Measurements from ENCODE around the gene KDSR. TPM values are rescaled to one million over a fixed set of nuclear protein-coding genes. Genes with fewer than 3 reads are reported as not detected.

Gene KDSR
- total and polyA plus RNA-seq, 5 donors from 2014 or later: 42.0 to 119 (median 104) TPM

DNA sequence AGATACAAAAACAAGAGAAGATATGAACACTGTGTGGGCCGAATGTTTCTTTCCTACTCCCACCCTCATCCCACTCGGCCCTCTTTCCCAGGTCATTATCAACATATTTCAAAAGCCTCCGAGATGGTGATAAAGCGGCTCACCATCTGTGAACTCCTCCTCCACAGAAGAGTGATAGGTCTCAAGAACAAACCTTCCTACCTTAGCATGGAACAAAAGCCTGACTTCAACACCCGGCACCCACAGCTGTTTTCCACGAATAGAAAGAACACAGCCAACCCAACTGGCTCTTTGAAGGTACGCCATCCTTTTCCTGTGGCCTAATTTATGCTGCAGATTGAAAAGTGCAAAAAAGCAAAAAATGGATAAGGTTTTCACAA lies 76.2 kb downstream of the KDSR start:
- Mint-ChIP-seq H3K36me3 (peaks cover 42% of the 10 kb centered on the region), H3K27ac (peak overlapping the region; percentile 76 to 92 (median 83)), H3K4me3 (peak overlapping the region in 3 of 4 donors; percentile 74 to 89 (median 85)), H3K4me1 (peaks cover 13 to 61% (median 29%) of the 10 kb centered on the region in 4 donors), H3K27me3 (no peaks in the 10 kb centered on the region), H3K9me3 (no peaks in the 10 kb centered on the region)
- Histone ChIP-seq H3K36me3 (ENCODE audit: control insufficient read depth, insufficient read depth, low read length) (peaks cover 15% of the 10 kb centered on the region), H3K4me1 (ENCODE audit: control insufficient read depth, insufficient read depth, low read length, poor library complexity, severe bottlenecking) (peaks cover 67% of the 10 kb centered on the region), H3K9me3 (ENCODE audit: control insufficient read depth in 2 of 2, low read length in 2 of 2) (no peaks in the 10 kb centered on the region), H3K27ac (ENCODE audit: insufficient read depth, low read length, poor library complexity, severe bottlenecking) (peak overlapping the region; percentile 55), H3K27me3 (ENCODE audit: control insufficient read depth, insufficient read depth, low read length) (no peaks in the 10 kb centered on the region), H3K4me3 (ENCODE audit: low read depth, low read length) (peak overlapping the region; percentile 65)
- DNase-seq: peak in 2 of 3 donors; percentile 43 to 84
- ATAC-seq (ENCODE audit: low read depth in 2 of 2): peak; percentile 55 to 56

DNA sequence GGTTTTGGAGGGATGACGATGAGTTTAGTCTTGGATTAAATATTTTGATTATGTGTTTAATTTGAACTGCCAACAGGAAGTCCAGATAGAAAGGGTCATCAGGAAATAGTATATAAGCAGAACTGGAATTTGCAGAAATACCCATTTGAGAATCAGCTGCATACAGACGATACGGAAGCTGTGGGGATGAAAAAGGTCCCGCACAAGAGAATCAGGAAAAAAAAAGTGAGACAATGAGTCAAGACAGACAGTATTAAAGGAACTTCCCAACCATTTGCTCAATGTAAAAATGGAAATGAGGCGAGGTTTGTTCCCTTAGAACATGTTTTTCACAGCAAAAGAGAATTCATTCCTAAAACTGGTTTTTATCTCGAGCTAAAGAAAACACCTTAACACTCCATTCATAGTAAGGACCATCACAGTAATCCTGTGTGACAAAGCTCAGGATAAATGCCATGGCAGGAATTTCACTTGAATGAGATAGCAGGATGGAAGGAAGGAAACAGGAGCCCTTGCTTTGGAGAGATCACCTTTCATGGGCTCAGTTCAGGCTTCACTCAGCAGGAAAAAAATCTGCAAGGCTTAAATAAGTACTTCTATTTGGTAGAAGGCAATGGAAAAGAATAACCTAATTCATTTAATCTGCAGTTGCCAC lies 76.7 kb downstream of the KDSR start:
- ATAC-seq (ENCODE audit: low read depth in 2 of 2) (no peak), DNase-seq (no peak)
- H3K36me3 ChIP-seq (ENCODE audit: control insufficient read depth, insufficient read depth, low read length): peaks cover 11% of the 10 kb centered on the region
- H3K4me3 ChIP-seq (ENCODE audit: low read depth, low read length): peak overlapping the region; percentile 65
- peaks cover 39% of the 10 kb centered on the region for H3K36me3 Mint-ChIP-seq
- peak overlapping the region; percentile 55 for H3K27ac ChIP-seq (ENCODE audit: insufficient read depth, low read length, poor library complexity, severe bottlenecking)
- no peaks in the 10 kb centered on the region for H3K27me3 ChIP-seq (ENCODE audit: control insufficient read depth, insufficient read depth, low read length)
- H3K27ac Mint-ChIP-seq: peak overlapping the region; percentile 83 to 93 (median 92)
- no peaks in the 10 kb centered on the region for H3K9me3 Mint-ChIP-seq
- H3K4me1 Mint-ChIP-seq: peaks cover 8 to 61% (median 28%) of the 10 kb centered on the region in 4 donors
- peak overlapping the region in 3 of 4 donors; percentile 74 to 89 (median 85) for H3K4me3 Mint-ChIP-seq
- no peaks in the 10 kb centered on the region for H3K27me3 Mint-ChIP-seq
- peaks cover 67% of the 10 kb centered on the region for H3K4me1 ChIP-seq (ENCODE audit: control insufficient read depth, insufficient read depth, low read length, poor library complexity, severe bottlenecking)
- no peaks in the 10 kb centered on the region for H3K9me3 ChIP-seq (ENCODE audit: control insufficient read depth in 2 of 2, low read length in 2 of 2)

DNA sequence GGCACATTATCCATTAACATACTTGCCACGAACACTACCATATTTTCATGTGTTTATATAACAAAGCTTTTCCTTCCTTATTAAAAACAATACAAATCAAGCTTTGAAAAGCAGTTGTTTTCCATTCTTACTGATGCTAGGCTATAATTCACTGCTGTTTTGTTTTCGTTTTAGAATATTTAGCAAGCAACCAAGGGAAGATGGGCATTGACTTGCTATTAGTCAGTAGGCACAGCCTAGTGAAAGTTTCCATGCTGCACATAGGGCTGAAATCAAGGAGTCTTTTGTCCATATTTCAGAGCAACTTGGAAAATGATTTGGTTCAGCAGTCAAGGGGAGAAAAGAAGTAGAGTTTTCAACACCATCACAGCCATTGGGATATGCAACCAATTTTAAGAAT lies 78.7 kb downstream of the KDSR start:
- peaks cover 40% of the 10 kb centered on the region for H3K36me3 Mint-ChIP-seq
- H3K36me3 ChIP-seq (ENCODE audit: control insufficient read depth, insufficient read depth, low read length): peaks cover 12% of the 10 kb centered on the region
- no peak for ATAC-seq (ENCODE audit: low read depth in 2 of 2)
- H3K9me3 Mint-ChIP-seq: no peaks in the 10 kb centered on the region
- peaks cover 72% of the 10 kb centered on the region for H3K4me1 ChIP-seq (ENCODE audit: control insufficient read depth, insufficient read depth, low read length, poor library complexity, severe bottlenecking)
- H3K27ac Mint-ChIP-seq: no peak overlapping the region
- no peaks in the 10 kb centered on the region for H3K27me3 Mint-ChIP-seq
- DNase-seq: no peak
- no peaks in the 10 kb centered on the region for H3K27me3 ChIP-seq (ENCODE audit: control insufficient read depth, insufficient read depth, low read length)
- H3K9me3 ChIP-seq (ENCODE audit: control insufficient read depth in 2 of 2, low read length in 2 of 2): no peaks in the 10 kb centered on the region
- H3K4me1 Mint-ChIP-seq: peaks cover 0 to 59% (median 36%) of the 10 kb centered on the region in 4 donors
- H3K4me3 ChIP-seq (ENCODE audit: low read depth, low read length): peak overlapping the region; percentile 4
- H3K27ac ChIP-seq (ENCODE audit: insufficient read depth, low read length, poor library complexity, severe bottlenecking): no peak overlapping the region
- H3K4me3 Mint-ChIP-seq: no peak overlapping the region

- H3K27ac Mint-ChIP-seq: no peak overlapping the region
- peaks cover 15% of the 10 kb centered on the region for H3K36me3 ChIP-seq (ENCODE audit: control insufficient read depth, insufficient read depth, low read length)
- no peaks in the 10 kb centered on the region for H3K27me3 ChIP-seq (ENCODE audit: control insufficient read depth, insufficient read depth, low read length)
- H3K27me3 Mint-ChIP-seq: no peaks in the 10 kb centered on the region
- DNase-seq: no peak
- H3K9me3 ChIP-seq (ENCODE audit: control insufficient read depth in 2 of 2, low read length in 2 of 2): no peaks in the 10 kb centered on the region
- H3K27ac ChIP-seq (ENCODE audit: insufficient read depth, low read length, poor library complexity, severe bottlenecking): no peak overlapping the region
- H3K4me1 Mint-ChIP-seq: peaks cover 0 to 57% (median 38%) of the 10 kb centered on the region in 4 donors
- H3K4me1 ChIP-seq (ENCODE audit: control insufficient read depth, insufficient read depth, low read length, poor library complexity, severe bottlenecking): peaks cover 70% of the 10 kb centered on the region
- no peaks in the 10 kb centered on the region for H3K9me3 Mint-ChIP-seq
- peaks cover 37% of the 10 kb centered on the region for H3K36me3 Mint-ChIP-seq
- H3K4me3 Mint-ChIP-seq: no peak overlapping the region
- ATAC-seq (ENCODE audit: low read depth in 2 of 2): no peak
- H3K4me3 ChIP-seq (ENCODE audit: low read depth, low read length): no peak overlapping the region
These were observed 79.2 kb downstream of the KDSR start for GRCh38 chr18:63287691-63288220.

DNA sequence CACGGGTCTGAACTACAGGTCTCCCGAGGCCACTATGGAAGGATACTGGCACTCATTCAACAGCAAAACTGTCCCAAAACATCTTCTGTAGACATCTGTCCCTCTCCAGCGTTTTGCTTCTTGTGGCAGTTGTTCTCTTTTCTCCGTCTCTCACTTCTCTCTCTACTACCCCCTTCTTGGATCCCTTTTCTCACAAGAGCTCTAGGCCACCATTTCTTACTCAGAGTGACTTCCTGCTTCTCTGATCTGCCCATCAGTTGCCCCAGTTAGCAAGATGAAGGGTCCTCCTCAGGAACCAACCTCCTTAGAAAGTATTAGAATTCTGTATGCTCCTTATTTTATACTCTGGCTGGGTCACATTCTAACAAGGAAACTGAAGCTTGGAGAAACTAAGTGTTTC lies 80.1 kb downstream of the KDSR start:
- no peaks in the 10 kb centered on the region for H3K27me3 ChIP-seq (ENCODE audit: control insufficient read depth, insufficient read depth, low read length)
- ATAC-seq (ENCODE audit: low read depth in 2 of 2) (no peak), DNase-seq (no peak)
- H3K27ac ChIP-seq (ENCODE audit: insufficient read depth, low read length, poor library complexity, severe bottlenecking): peak overlapping the region; percentile 19
- no peaks in the 10 kb centered on the region for H3K27me3 Mint-ChIP-seq
- H3K4me1 Mint-ChIP-seq: peaks cover 5 to 54% (median 40%) of the 10 kb centered on the region in 4 donors
- H3K4me3 Mint-ChIP-seq: peak overlapping the region in 1 of 4 donors; percentile 73
- H3K9me3 Mint-ChIP-seq: no peaks in the 10 kb centered on the region
- no peaks in the 10 kb centered on the region for H3K9me3 ChIP-seq (ENCODE audit: control insufficient read depth in 2 of 2, low read length in 2 of 2)
- peak overlapping the region; percentile 5 for H3K4me3 ChIP-seq (ENCODE audit: low read depth, low read length)
- H3K36me3 Mint-ChIP-seq: peaks cover 34% of the 10 kb centered on the region
- H3K36me3 ChIP-seq (ENCODE audit: control insufficient read depth, insufficient read depth, low read length): peaks cover 10% of the 10 kb centered on the region
- H3K27ac Mint-ChIP-seq: peak overlapping the region in 1 of 3 donors; percentile 61
- H3K4me1 ChIP-seq (ENCODE audit: control insufficient read depth, insufficient read depth, low read length, poor library complexity, severe bottlenecking): peaks cover 66% of the 10 kb centered on the region

DNA sequence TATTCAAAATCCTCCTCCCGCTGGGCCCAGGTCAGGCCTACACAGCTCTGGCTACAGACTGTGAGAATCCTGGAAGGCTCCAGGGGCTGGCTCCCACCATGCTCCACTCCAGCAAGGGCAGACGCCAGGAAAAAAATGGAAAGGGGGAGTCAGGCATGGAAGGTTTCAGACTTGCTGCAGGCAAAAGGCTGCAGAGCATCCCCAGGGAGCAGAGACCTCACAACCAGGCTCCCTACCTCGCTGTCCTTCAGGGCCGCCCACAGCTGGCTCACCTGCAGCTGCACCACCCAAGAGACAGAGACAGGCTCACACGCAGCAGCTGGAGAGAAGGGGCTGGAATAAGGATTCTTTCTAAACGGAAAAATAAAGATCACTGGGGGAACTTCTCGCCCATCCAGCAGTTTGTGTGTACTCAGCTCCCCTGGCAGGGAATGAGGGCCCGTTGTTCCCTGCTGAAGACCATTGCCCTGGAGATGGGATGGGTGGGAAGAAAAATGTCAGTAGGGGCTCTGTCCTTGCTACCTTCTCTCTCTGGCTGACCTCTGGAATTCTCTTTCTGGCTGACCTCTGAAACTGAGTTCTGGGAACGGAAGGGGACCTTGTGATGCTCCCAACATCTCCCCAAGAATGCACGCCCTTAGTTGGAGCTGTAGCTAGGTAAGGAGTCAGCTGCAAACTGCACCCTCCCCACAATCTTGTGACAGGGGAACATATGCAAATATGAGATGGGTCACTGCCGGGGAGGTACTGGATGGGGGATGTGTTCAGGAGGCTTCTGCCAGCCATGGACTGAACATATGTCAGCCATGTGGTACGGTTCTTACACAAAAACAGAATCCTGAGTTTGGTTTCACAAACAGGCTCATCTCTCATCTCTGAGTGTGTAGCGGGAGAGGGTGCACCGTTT lies 81.9 kb downstream of the KDSR start:
- no peaks in the 10 kb centered on the region for H3K9me3 ChIP-seq (ENCODE audit: control insufficient read depth in 2 of 2, low read length in 2 of 2)
- DNase-seq: no peak
- no peak overlapping the region for H3K27ac ChIP-seq (ENCODE audit: insufficient read depth, low read length, poor library complexity, severe bottlenecking)
- H3K36me3 ChIP-seq (ENCODE audit: control insufficient read depth, insufficient read depth, low read length): peaks cover 18% of the 10 kb centered on the region
- Mint-ChIP-seq H3K9me3 (no peaks in the 10 kb centered on the region), H3K27me3 (no peaks in the 10 kb centered on the region), H3K27ac (peak overlapping the region; percentile 20 to 48 (median 35)), H3K36me3 (peaks cover 39% of the 10 kb centered on the region), H3K4me1 (peaks cover 21 to 63% (median 43%) of the 10 kb centered on the region in 4 donors), H3K4me3 (peak overlapping the region in 3 of 4 donors; percentile 37 to 60 (median 45))
- no peak overlapping the region for H3K4me3 ChIP-seq (ENCODE audit: low read depth, low read length)
- H3K27me3 ChIP-seq (ENCODE audit: control insufficient read depth, insufficient read depth, low read length): no peaks in the 10 kb centered on the region
- peaks cover 48% of the 10 kb centered on the region for H3K4me1 ChIP-seq (ENCODE audit: control insufficient read depth, insufficient read depth, low read length, poor library complexity, severe bottlenecking)
- ATAC-seq (ENCODE audit: low read depth in 2 of 2): peak in 1 of 2 donors; percentile 45

DNA sequence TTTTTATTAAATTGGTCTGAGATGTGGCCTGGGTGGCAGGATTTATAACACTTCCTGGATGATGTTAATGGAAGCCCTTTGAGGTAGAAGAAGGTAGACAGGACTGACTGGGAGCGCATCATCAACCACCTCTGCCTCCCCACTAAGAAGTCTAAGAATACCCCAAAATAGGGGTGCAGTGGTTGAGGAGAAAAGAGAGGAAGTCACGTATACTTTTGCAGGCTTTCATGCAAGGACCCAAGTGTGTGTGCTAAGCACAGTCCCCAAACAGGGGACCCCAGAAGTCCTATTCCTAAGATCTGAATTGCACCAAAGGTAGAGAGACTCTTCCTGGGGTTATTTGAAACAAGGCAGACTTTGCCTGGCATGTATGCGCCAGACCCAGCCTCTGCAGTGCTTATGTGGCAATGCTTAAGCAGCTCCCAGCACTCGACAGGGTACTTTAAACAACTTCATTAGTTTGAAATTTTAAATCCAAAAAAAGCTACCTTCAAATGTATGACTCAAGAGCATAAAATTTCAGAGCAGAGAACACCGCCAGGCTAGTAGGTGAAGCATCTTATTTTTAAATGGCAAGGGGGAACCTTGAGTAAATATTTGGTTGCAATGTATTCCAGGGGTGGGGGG lies 82.7 kb downstream of the KDSR start:
- no peak for ATAC-seq (ENCODE audit: low read depth in 2 of 2)
- no peaks in the 10 kb centered on the region for H3K27me3 ChIP-seq (ENCODE audit: control insufficient read depth, insufficient read depth, low read length)
- no peak overlapping the region for H3K4me3 ChIP-seq (ENCODE audit: low read depth, low read length)
- no peaks in the 10 kb centered on the region for H3K9me3 ChIP-seq (ENCODE audit: control insufficient read depth in 2 of 2, low read length in 2 of 2)
- H3K27ac ChIP-seq (ENCODE audit: insufficient read depth, low read length, poor library complexity, severe bottlenecking): no peak overlapping the region
- H3K9me3 Mint-ChIP-seq: no peaks in the 10 kb centered on the region
- H3K27ac Mint-ChIP-seq: peak overlapping the region in 2 of 3 donors; percentile 35 to 48
- peaks cover 27 to 65% (median 43%) of the 10 kb centered on the region in 4 donors for H3K4me1 Mint-ChIP-seq
- DNase-seq: no peak
- peaks cover 22% of the 10 kb centered on the region for H3K36me3 ChIP-seq (ENCODE audit: control insufficient read depth, insufficient read depth, low read length)
- no peaks in the 10 kb centered on the region for H3K27me3 Mint-ChIP-seq
- peaks cover 40% of the 10 kb centered on the region for H3K36me3 Mint-ChIP-seq
- peak overlapping the region in 2 of 4 donors; percentile 9 to 39 for H3K4me3 Mint-ChIP-seq
- peaks cover 42% of the 10 kb centered on the region for H3K4me1 ChIP-seq (ENCODE audit: control insufficient read depth, insufficient read depth, low read length, poor library complexity, severe bottlenecking)

Data from CD4-positive, CD25-positive, alpha-beta regulatory T cell (primary cell).